Measurements from ENCODE around the gene CA11.

The CA11 gene

GRCh38 chr19:48618916-48619691, 26.9 kb downstream of the CA11 start, which contains the start of the genes RPL18 and SPHK2:
TSS of gene RPL18 (minus strand) at chr19:48619178. CDS start at chr19:48619143, 35 bp downstream.
TSS of gene SPHK2 (plus strand) at chr19:48619506. CDS start at chr19:48620515, 1,009 bp downstream.
- H3K4me3 ChIP-seq (ENCODE audit: low read depth, low read length): peak within 1 kb of the TSS; percentile 91
- DNase-seq (ENCODE audit: low read depth): peak; percentile 100
- TF ChIP-seq, protein P1, sequence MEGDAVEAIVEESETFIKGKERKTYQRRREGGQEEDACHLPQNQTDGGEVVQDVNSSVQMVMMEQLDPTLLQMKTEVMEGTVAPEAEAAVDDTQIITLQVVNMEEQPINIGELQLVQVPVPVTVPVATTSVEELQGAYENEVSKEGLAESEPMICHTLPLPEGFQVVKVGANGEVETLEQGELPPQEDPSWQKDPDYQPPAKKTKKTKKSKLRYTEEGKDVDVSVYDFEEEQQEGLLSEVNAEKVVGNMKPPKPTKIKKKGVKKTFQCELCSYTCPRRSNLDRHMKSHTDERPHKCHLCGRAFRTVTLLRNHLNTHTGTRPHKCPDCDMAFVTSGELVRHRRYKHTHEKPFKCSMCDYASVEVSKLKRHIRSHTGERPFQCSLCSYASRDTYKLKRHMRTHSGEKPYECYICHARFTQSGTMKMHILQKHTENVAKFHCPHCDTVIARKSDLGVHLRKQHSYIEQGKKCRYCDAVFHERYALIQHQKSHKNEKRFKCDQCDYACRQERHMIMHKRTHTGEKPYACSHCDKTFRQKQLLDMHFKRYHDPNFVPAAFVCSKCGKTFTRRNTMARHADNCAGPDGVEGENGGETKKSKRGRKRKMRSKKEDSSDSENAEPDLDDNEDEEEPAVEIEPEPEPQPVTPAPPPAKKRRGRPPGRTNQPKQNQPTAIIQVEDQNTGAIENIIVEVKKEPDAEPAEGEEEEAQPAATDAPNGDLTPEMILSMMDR (IDR thresholded peaks at IDR 0.05; ENCODE audit: insufficient read depth, low read depth, low read length, missing control alignments): no peak

DNA sequence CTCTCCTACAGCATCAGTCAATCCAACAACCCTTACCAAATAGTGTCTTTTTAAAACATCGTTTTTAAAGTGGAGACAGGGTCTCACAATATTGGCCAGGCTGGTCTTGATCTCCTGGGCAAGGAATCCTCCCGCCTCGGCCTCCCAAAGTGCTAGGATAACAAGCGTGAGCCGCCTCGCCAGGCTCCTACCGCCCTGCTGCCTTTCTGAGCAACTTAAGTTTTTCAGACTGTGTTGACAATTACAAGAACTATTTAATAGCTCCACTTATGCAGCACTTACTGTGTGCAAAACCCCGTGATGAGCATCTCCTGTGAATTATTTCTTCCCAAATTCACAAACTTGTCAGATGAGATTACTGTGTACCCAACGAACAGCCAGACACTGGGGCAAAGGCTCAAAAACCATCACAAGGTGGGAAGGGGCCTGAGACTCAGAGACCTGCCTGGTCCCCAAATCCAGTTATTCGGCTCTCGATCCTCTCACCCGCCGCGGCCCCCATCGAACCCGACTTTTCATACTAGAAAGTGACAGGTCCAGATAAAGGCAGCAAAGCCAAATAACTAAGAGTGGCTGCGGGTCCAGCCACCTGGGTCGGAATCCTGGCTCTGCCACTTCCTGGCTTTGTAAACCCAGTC, 27.6 kb downstream of the CA11 start:
- DNase-seq (ENCODE audit: low read depth): peak; percentile 18

GRCh38 chr19:48617146-48617937, 28.6 kb downstream of the CA11 start:
- peak overlapping the region; percentile 87 for H3K4me3 ChIP-seq (ENCODE audit: low read depth, low read length)
- no peak for DNase-seq (ENCODE audit: low read depth)
- TF ChIP-seq, protein P1 (IDR thresholded peaks at IDR 0.05; ENCODE audit: insufficient read depth, low read depth, low read length, missing control alignments): no peak

More for the DNA sequence above, 27.6 kb downstream of the CA11 start:
- TF ChIP-seq, protein P1 (IDR thresholded peaks at IDR 0.05; ENCODE audit: insufficient read depth, low read depth, low read length, missing control alignments): no peak
- peak overlapping the region; percentile 87 for H3K4me3 ChIP-seq (ENCODE audit: low read depth, low read length)

DNA sequence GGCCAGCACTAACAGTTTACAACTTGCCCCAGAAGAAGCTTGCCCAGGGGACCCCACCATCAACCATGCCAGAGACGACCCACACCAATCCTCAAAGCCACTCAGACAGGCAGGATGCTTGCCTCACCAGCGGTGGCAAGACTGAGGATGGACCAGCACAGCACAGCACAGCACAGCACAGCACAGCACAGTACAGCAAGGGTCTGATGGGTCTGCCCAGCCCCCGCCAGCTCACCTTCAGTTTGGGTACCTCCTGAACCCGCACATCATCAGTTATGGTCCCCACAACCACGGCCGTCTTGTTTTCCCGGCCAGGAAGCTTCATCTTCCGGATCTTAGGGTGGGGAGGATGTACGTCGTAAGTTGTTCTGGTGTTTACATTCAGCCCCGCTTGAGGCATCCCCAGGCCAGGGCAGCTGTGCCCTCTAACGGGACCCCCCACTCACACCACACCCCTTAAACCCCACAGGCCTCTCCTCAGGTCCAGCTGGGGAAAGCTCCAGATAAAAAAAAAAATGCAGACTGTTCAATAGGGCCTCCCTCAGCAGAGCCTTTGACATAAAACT, 29.4 kb downstream of the CA11 start:
- no peak for DNase-seq (ENCODE audit: low read depth)
- TF ChIP-seq, protein P1 (IDR thresholded peaks at IDR 0.05; ENCODE audit: insufficient read depth, low read depth, low read length, missing control alignments): no peak
- H3K4me3 ChIP-seq (ENCODE audit: low read depth, low read length): no peak overlapping the region; the same call in 1 of the 2 replicates

- DNase-seq (ENCODE audit: low read depth): no peak
- H3K4me3 ChIP-seq (ENCODE audit: low read depth, low read length): no peak overlapping the region
- TF ChIP-seq, protein P1 (IDR thresholded peaks at IDR 0.05; ENCODE audit: insufficient read depth, low read depth, low read length, missing control alignments): no peak
Measured at GRCh38 chr19:48616041-48616436, 29.9 kb downstream of the CA11 start.

DNA sequence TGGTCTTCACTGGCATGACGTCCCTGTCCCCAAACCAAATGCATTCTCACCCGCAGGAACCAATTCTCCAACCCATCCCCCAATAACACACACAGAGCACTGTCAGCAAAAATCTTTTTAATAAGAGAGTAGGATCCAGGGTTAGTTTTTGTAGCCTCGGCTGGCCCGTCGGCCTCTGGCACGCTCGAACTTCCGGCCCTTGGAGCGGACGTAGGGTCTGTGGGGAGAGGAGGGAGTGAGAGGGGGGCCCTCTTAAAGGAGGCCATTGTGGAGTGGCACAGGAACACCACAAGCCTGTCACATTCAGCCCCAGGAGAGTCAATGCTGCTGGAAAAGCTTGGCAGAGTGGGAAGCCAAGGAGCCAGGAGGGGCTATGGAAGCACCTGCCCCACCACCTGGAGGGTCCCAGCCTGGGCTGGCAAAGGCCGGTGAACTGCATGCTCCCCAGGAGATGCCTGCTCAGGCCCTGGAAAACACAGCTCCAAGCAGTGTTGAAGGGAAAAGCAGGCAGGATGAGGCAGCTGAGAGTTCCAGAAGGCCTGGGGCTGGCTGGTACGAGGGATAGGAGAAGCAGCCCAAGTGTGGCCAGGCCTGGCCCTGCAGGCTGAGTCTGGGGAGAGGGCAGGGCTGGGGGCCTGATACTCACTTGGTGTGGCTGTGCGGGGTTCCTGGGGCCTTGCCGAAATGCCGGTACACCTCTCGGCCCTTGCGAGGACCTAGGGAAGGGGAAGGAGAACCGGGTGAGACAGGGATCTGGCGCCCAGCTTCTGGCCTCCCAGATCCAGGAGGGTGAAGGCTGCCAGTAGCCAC, 30.6 kb downstream of the CA11 start:
- DNase-seq (ENCODE audit: low read depth): no peak
- no peak overlapping the region for H3K4me3 ChIP-seq (ENCODE audit: low read depth, low read length)
- TF ChIP-seq, protein P1 (IDR thresholded peaks at IDR 0.05; ENCODE audit: insufficient read depth, low read depth, low read length, missing control alignments): no peak
